Measurements from ENCODE around the gene LTC4S. TPM values are rescaled to one million over a fixed set of nuclear protein-coding genes. Genes with fewer than 3 reads are reported as not detected.

LTC4S gene
- total RNA-seq, 1 experiment from 2014 or later, result 2.6 TPM

DNA sequence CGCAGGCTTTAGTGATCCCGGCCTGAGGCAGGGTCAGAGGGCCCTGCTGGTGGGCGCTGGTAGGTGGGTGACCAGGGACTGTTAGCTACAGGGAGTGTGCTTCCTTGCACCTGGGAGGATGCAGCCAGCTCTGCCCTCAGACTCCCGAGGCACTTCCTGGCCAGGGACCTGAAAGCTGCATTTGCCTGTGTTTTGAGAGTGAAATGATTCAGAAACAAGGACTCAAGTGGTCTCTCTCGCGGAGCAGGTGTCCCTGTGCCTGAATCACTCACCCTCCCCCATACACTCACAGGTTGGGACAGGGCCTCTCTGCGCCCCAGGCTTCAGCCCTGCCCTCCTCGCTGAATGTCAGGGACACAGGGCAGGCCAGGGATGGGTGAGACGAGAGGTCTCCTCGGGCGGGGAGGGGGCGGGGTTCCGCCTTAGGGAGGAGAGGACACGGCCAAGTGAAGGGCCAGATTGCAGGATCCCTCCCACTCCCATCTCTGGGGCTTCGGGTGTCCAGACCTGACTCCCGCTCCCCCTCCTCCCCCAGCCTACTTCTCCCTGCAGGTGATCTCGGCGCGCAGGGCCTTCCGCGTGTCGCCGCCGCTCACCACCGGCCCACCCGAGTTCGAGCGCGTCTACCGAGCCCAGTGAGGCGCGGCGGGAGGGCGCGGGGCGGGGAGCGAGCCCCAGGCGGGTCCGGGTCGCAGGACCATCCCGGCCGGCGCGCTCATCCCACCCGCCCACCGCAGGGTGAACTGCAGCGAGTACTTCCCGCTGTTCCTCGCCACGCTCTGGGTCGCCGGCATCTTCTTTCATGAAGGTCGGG lies 1.5 kb downstream of the LTC4S start (continued):
- TF ChIP-seq ZNF219 (CRISPR knock-in tag; IDR thresholded peaks at IDR 0.05; ENCODE audit: borderline replicate concordance), result no peak
- TF ChIP-seq, protein P1, sequence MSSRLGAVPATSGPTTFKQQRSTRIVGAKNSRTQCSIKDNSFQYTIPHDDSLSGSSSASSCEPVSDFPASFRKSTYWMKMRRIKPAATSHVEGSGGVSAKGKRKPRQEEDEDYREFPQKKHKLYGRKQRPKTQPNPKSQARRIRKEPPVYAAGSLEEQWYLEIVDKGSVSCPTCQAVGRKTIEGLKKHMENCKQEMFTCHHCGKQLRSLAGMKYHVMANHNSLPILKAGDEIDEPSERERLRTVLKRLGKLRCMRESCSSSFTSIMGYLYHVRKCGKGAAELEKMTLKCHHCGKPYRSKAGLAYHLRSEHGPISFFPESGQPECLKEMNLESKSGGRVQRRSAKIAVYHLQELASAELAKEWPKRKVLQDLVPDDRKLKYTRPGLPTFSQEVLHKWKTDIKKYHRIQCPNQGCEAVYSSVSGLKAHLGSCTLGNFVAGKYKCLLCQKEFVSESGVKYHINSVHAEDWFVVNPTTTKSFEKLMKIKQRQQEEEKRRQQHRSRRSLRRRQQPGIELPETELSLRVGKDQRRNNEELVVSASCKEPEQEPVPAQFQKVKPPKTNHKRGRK (CRISPR knock-in tag; IDR thresholded peaks at IDR 0.05; ENCODE audit: borderline replicate concordance), result no peak
- TF ChIP-seq ZNF396 (CRISPR knock-in tag; IDR thresholded peaks at IDR 0.05; ENCODE audit: borderline replicate concordance), result no peak
- TF ChIP-seq, protein P2, sequence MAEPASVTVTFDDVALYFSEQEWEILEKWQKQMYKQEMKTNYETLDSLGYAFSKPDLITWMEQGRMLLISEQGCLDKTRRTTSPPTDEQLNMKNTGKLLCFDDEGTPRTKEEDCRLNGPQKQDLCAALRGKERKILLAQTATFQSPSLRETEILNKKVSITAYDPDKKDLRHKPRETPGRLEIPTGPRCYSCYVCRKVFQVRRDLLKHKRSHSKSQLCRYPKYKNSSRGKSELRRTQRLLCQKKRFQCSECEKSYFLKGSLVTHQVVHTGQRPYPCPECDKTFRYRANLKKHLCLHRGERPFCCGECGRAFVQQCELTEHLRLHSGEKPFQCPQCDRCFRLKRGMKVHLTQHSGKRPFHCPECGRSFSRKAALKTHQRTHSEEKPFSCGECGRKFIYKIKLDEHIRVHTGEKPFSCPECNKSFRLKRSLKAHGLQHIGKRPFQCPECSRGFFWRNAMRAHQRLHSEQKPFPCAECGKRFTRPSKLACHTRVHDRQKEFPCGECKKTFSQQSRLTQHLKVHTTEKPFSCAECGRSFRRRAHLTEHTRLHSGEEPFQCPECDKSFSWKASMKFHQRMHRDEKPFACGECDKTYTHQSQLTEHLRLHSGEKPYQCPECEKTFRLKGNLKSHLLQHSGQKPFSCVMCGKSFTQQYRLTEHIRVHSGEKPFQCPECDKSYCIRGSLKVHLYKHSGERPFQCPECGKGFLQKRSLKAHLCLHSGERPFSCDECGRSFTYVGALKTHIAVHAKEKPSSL (CRISPR knock-in tag; conservative IDR thresholded peaks at IDR 0.05), result no peak
- no peak for TF ChIP-seq RORB (CRISPR knock-in tag; IDR thresholded peaks at IDR 0.05)
- no peak for TF ChIP-seq FOXJ3 (CRISPR knock-in tag; IDR thresholded peaks at IDR 0.05; ENCODE audit: borderline replicate concordance)
- TF ChIP-seq, protein P3, sequence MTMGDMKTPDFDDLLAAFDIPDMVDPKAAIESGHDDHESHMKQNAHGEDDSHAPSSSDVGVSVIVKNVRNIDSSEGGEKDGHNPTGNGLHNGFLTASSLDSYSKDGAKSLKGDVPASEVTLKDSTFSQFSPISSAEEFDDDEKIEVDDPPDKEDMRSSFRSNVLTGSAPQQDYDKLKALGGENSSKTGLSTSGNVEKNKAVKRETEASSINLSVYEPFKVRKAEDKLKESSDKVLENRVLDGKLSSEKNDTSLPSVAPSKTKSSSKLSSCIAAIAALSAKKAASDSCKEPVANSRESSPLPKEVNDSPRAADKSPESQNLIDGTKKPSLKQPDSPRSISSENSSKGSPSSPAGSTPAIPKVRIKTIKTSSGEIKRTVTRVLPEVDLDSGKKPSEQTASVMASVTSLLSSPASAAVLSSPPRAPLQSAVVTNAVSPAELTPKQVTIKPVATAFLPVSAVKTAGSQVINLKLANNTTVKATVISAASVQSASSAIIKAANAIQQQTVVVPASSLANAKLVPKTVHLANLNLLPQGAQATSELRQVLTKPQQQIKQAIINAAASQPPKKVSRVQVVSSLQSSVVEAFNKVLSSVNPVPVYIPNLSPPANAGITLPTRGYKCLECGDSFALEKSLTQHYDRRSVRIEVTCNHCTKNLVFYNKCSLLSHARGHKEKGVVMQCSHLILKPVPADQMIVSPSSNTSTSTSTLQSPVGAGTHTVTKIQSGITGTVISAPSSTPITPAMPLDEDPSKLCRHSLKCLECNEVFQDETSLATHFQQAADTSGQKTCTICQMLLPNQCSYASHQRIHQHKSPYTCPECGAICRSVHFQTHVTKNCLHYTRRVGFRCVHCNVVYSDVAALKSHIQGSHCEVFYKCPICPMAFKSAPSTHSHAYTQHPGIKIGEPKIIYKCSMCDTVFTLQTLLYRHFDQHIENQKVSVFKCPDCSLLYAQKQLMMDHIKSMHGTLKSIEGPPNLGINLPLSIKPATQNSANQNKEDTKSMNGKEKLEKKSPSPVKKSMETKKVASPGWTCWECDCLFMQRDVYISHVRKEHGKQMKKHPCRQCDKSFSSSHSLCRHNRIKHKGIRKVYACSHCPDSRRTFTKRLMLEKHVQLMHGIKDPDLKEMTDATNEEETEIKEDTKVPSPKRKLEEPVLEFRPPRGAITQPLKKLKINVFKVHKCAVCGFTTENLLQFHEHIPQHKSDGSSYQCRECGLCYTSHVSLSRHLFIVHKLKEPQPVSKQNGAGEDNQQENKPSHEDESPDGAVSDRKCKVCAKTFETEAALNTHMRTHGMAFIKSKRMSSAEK (CRISPR knock-in tag; IDR thresholded peaks at IDR 0.05; ENCODE audit: borderline replicate concordance), result no peak
- TF ChIP-seq SMAD3 (CRISPR knock-in tag; IDR thresholded peaks at IDR 0.05; ENCODE audit: borderline replicate concordance), result no peak
- TF ChIP-seq, protein P4, sequence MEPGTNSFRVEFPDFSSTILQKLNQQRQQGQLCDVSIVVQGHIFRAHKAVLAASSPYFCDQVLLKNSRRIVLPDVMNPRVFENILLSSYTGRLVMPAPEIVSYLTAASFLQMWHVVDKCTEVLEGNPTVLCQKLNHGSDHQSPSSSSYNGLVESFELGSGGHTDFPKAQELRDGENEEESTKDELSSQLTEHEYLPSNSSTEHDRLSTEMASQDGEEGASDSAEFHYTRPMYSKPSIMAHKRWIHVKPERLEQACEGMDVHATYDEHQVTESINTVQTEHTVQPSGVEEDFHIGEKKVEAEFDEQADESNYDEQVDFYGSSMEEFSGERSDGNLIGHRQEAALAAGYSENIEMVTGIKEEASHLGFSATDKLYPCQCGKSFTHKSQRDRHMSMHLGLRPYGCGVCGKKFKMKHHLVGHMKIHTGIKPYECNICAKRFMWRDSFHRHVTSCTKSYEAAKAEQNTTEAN (CRISPR knock-in tag; IDR thresholded peaks at IDR 0.05), result 0 out of 2 replicates have a peak, but pooled peaks have one; percentile 4
- TF ChIP-seq JUN (CRISPR knock-in tag; IDR thresholded peaks at IDR 0.05), result no peak
- TF ChIP-seq GRHL2 (CRISPR knock-in tag; IDR thresholded peaks at IDR 0.05; ENCODE audit: insufficient replicate concordance, severe bottlenecking), result no peak
- TF ChIP-seq ARID4B (CRISPR knock-in tag; IDR thresholded peaks at IDR 0.05; ENCODE audit: borderline replicate concordance), result peak; percentile 41; the same call in 1 of the 2 replicates
- no peak for TF ChIP-seq ZNF671 (CRISPR knock-in tag; IDR thresholded peaks at IDR 0.05)
- no peak for TF ChIP-seq ELF4 (CRISPR knock-in tag; IDR thresholded peaks at IDR 0.05; ENCODE audit: low read depth)
- TF ChIP-seq ESRRA (CRISPR knock-in tag; IDR thresholded peaks at IDR 0.05; ENCODE audit: borderline replicate concordance), result 0 out of 2 replicates have a peak, but pooled peaks have one; percentile 2
- TF ChIP-seq TCF7 (CRISPR knock-in tag; IDR thresholded peaks at IDR 0.05; ENCODE audit: low read depth), result no peak
- TF ChIP-seq, protein P5, sequence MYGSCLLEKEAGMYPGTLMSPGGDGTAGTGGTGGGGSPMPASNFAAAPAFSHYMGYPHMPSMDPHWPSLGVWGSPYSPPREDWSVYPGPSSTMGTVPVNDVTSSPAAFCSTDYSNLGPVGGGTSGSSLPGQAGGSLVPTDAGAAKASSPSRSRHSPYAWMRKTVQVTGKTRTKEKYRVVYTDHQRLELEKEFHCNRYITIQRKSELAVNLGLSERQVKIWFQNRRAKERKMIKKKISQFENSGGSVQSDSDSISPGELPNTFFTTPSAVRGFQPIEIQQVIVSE (CRISPR knock-in tag; IDR thresholded peaks at IDR 0.05; ENCODE audit: borderline replicate concordance), result no peak
- TF ChIP-seq GABPB1 (CRISPR knock-in tag; IDR thresholded peaks at IDR 0.05), result no peak
- TF ChIP-seq ZNF423 (CRISPR knock-in tag; IDR thresholded peaks at IDR 0.05), result no peak
- no peak for TF ChIP-seq MXD4 (CRISPR knock-in tag; IDR thresholded peaks at IDR 0.05; ENCODE audit: borderline replicate concordance)
- TF ChIP-seq MAX (CRISPR knock-in tag; IDR thresholded peaks at IDR 0.05), result no peak
- TF ChIP-seq JAZF1 (CRISPR knock-in tag; IDR thresholded peaks at IDR 0.05), result no peak
- 0 out of 2 replicates have a peak, but pooled peaks have one; percentile 72 for TF ChIP-seq KAT7 (CRISPR knock-in tag; IDR thresholded peaks at IDR 0.05; ENCODE audit: borderline replicate concordance)
